GM13976 (cell line): ENCODE data around the gene TUBG2.
"Not testable (repeated sequence)": the region's sequence is repeated elsewhere in the genome, so short reads cannot be mapped to it uniquely, and the experiment has no call there.

Experiments used
- DNase-seq: peaks from one replicate; pipeline ENCODE4 v3.0.0; 2012; ENCODE audit warnings: low spot score
- CTCF ChIP-seq: IDR thresholded peaks from 2 replicates; pipeline ENCODE4 v1.5.1; 2012; ENCODE audit warnings: borderline replicate concordance, mild to moderate bottlenecking; ENCODE audit not compliant: insufficient read depth; ENCODE audit errors: extremely low read depth, missing control alignments, control extremely low read depth
- in situ Hi-C: fragments of 300-500 bp; cut with MboI; formaldehyde crosslinking; loops from one replicate; pipeline ENCODE4 v1.12.0; 2022; ENCODE audit warnings: low sequenced_read_pairs, mixed read lengths, inconsistent platforms; ENCODE audit not compliant: unreplicated experiment

TUBG2 gene

GRCh38 chr17:42659079-42659931, at the start of gene TUBG2:
Gene TUBG2, plus strand, starts transcription at chr17:42659284. Its CDS starts 220 bp downstream, at chr17:42659504.
- in situ Hi-C loops: no loop called here

GRCh38 chr17:42609814-42610801, 49.0 kb upstream of the TUBG2 start:
- DNase-seq, in situ Hi-C loops: not testable (repeated sequence)

More at GRCh38 chr17:42659079-42659931, at the start of gene TUBG2:
- no peak for TF ChIP-seq CTCF
- DNase-seq: peak; percentile 91

- no peak for TF ChIP-seq CTCF
- in situ Hi-C loops: no loop called here
- no peak for DNase-seq
Measured at GRCh38 chr17:42612013-42612412, 47.1 kb upstream of the TUBG2 start.

GRCh38 chr17:42613699-42614295, 45.3 kb upstream of the TUBG2 start:
- no peak for DNase-seq
- no peak for TF ChIP-seq CTCF
- in situ Hi-C loops: no loop called here

GRCh38 chr17:42617956-42618431, 41.1 kb upstream of the TUBG2 start:
- peak; percentile 43 for DNase-seq
- no peak for TF ChIP-seq CTCF
- in situ Hi-C loops: no loop called here

GRCh38 chr17:42618442-42619150, 40.5 kb upstream of the TUBG2 start:
- in situ Hi-C loops: no loop called here
- DNase-seq: peak; percentile 81

GRCh38 chr17:42621987-42622386, 37.1 kb upstream of the TUBG2 start:
- in situ Hi-C loops, DNase-seq: not testable (repeated sequence)

More at GRCh38 chr17:42618442-42619150, 40.5 kb upstream of the TUBG2 start:
- TF ChIP-seq CTCF: peak; percentile 52
